GM23338 (cell line): ENCODE measurements around the gene GSTM2. TPM values are rescaled to one million over a fixed set of nuclear protein-coding genes. Genes with fewer than 3 reads are reported as not detected.

Experiments used
- ATAC-seq: fragments of 200-7000 bp; cut with Tn5 transposase; 3 replicates; pipeline ENCODE4 v1.9.1; 2020
- DNase-seq: peaks from one replicate; pipeline ENCODE4 v3.0.0-alpha.2; 2015; ENCODE audit warnings: low spot score
- H2AFZ ChIP-seq: fragments of 200-600 bp; sonication (generic); 2 replicates; pipeline ENCODE4 v1.8.0; 2016; ENCODE audit warnings: antibody characterized with exemption, mild to moderate bottlenecking, moderate library complexity
- H3F3A ChIP-seq: fragments of 200-600 bp; sonication (generic); replicated peaks from 2 replicates; pipeline ENCODE4 v1.8.0; 2017; ENCODE audit warnings: antibody characterized with exemption, mixed run types, low read depth
- H3K27ac ChIP-seq: fragments of 200-600 bp; sonication (generic); 2 replicates; pipeline ENCODE4 v1.6.1; 2016; ENCODE audit warnings: low read depth
- H3K27me3 ChIP-seq: fragments of 200-600 bp; sonication (generic); 2 replicates; pipeline ENCODE4 v1.8.0; 2016; ENCODE audit warnings: mild to moderate bottlenecking, mixed run types, moderate library complexity; ENCODE audit not compliant: insufficient read depth
- H3K36me3 ChIP-seq: fragments of 200-600 bp; sonication (generic); 2 replicates; pipeline ENCODE4 v1.8.0; 2016; ENCODE audit warnings: mild to moderate bottlenecking; ENCODE audit not compliant: insufficient read depth
- H3K4me1 ChIP-seq: fragments of 200-600 bp; sonication (generic); 2 replicates; pipeline ENCODE4 v1.8.0; 2016; ENCODE audit warnings: mild to moderate bottlenecking, moderate library complexity; ENCODE audit not compliant: insufficient read depth
- H3K4me2 ChIP-seq: fragments of 200-600 bp; sonication (generic); 2 replicates; pipeline ENCODE4 v1.7.1; 2017; ENCODE audit warnings: mixed run types
- H3K4me3 ChIP-seq: fragments of 200-600 bp; sonication (generic); 2 replicates; pipeline ENCODE4 v1.6.1; 2016; ENCODE audit warnings: mixed run types
- H3K79me2 ChIP-seq: fragments of 200-600 bp; sonication (generic); replicated peaks from 2 replicates; pipeline ENCODE4 v1.8.0; 2017; ENCODE audit warnings: mild to moderate bottlenecking; ENCODE audit not compliant: insufficient read depth
- H3K9me2 ChIP-seq: fragments of 200-600 bp; sonication (generic); 2 replicates; pipeline ENCODE4 v1.8.0; 2017; ENCODE audit not compliant: insufficient read depth
- H4K20me1 ChIP-seq: fragments of 200-600 bp; sonication (generic); replicated peaks from 2 replicates; pipeline ENCODE4 v1.8.0; 2017; ENCODE audit warnings: mild to moderate bottlenecking; ENCODE audit not compliant: insufficient read depth
- H3K27ac Mint-ChIP-seq: 2 replicates; pipeline ENCODE4 v1.8.0; 2020; ENCODE audit warnings: inconsistent platforms, mild to moderate bottlenecking, moderate library complexity, mixed read lengths
- H3K27me3 Mint-ChIP-seq: 3 replicates; pipeline ENCODE4 v1.8.0; 2022; ENCODE audit warnings: low read depth, mild to moderate bottlenecking, moderate library complexity, mixed read lengths, inconsistent platforms; ENCODE audit not compliant: insufficient read depth, poor library complexity
- H3K36me3 Mint-ChIP-seq: 3 replicates; pipeline ENCODE4 v1.8.0; 2021; ENCODE audit warnings: low read depth, mild to moderate bottlenecking, inconsistent platforms, moderate library complexity, mixed read lengths
- H3K4me1 Mint-ChIP-seq: 3 replicates; pipeline ENCODE4 v1.8.0; 2020; ENCODE audit warnings: mild to moderate bottlenecking, inconsistent platforms, mixed read lengths
- H3K4me3 Mint-ChIP-seq: 3 replicates; pipeline ENCODE4 v1.8.0; 2021; ENCODE audit warnings: moderate library complexity, mild to moderate bottlenecking, inconsistent platforms, mixed read lengths
- H3K9me3 Mint-ChIP-seq: 3 replicates; pipeline ENCODE4 v1.8.0; 2020; ENCODE audit warnings: moderate library complexity, mild to moderate bottlenecking, inconsistent platforms, mixed read lengths
- CREB1 ChIP-seq: fragments of 250-450 bp; sonication (Bioruptor Pico); IDR thresholded peaks from 2 replicates; pipeline ENCODE4 v1.5.0; 2020; ENCODE audit warnings: low read depth, mild to moderate bottlenecking, moderate library complexity
- ZNF114 ChIP-seq: fragments of 250-450 bp; sonication (Bioruptor Pico); IDR thresholded peaks from 2 replicates; pipeline ENCODE4 v1.5.0; 2020; ENCODE audit warnings: mild to moderate bottlenecking, moderate library complexity
- ZNF462 ChIP-seq: fragments of 250-450 bp; sonication (Bioruptor Pico); IDR thresholded peaks from 2 replicates; pipeline ENCODE4 v1.5.0; 2020; ENCODE audit warnings: mild to moderate bottlenecking, moderate library complexity
- polyA plus RNA-seq: library from polyadenylated mRNA; unstranded; fragments of >200 nt; fragmentation: Nextera tagmentation; extraction: Ambion mirVana; gene quantifications from 2 replicates; pipeline ENCODE4 v1.2.1, GENCODE V29; 2016
- total RNA-seq: library from RNA; depleted of rRNA; stranded (reverse); fragments of >200 nt; shearing (Covaris generic); gene quantifications from 2 replicates; pipeline ENCODE4 v1.2.3, GENCODE V29; 2014

Gene GSTM2
- total and polyA plus RNA-seq, 2 experiments from 2014 or later = 8.9 to 16.0 TPM

GRCh38 chr1:109621379-109622136, 46.3 kb upstream of the GSTM2 start (continued):
- TF ChIP-seq ZNF462 (CRISPR knock-in tag) (no peak), CREB1 (CRISPR knock-in tag) (no peak)

GRCh38 chr1:109622137-109622892, 45.5 kb upstream of the GSTM2 start:
- peaks cover 41% of the 10 kb centered on the region for H3K4me1 Mint-ChIP-seq
- peaks cover 4% of the 10 kb centered on the region for H3K36me3 Mint-ChIP-seq
- no peaks in the 10 kb centered on the region for H3K36me3 ChIP-seq
- H3K27me3 ChIP-seq = no peaks in the 10 kb centered on the region
- no peak overlapping the region for H3K27ac ChIP-seq
- H3K9me3 Mint-ChIP-seq = no peaks in the 10 kb centered on the region
- H3K9me2 ChIP-seq = no peaks in the 10 kb centered on the region
- H3K27ac Mint-ChIP-seq = no peak overlapping the region; the same call in 1 of the 2 replicates
- DNase-seq (no peak), ATAC-seq (no peak)
- no peak overlapping the region for H3K4me2 ChIP-seq
- no peak overlapping the region for H3K4me3 ChIP-seq
- peak overlapping the region; percentile 95 for H3K4me3 Mint-ChIP-seq
- H3K27me3 Mint-ChIP-seq = peaks cover 7% of the 10 kb centered on the region
- TF ChIP-seq CREB1 (CRISPR knock-in tag) (no peak), ZNF114 (CRISPR knock-in tag) (no peak)
- peaks cover 37% of the 10 kb centered on the region for H3K79me2 ChIP-seq
- H3K4me1 ChIP-seq = peaks cover 17% of the 10 kb centered on the region
- H4K20me1 ChIP-seq = peaks cover 4% of the 10 kb centered on the region; the same call in 1 of the 2 replicates
- no peaks in the 10 kb centered on the region for H3F3A ChIP-seq
- H2AFZ ChIP-seq = no peak overlapping the region
